ENCODE measurements around the gene GNAT2. TPM values are rescaled to one million over a fixed set of nuclear protein-coding genes. Genes with fewer than 3 reads are reported as not detected.

GNAT2 gene
- total RNA-seq, 1 donor from 2014 or later, result not detected

DNA sequence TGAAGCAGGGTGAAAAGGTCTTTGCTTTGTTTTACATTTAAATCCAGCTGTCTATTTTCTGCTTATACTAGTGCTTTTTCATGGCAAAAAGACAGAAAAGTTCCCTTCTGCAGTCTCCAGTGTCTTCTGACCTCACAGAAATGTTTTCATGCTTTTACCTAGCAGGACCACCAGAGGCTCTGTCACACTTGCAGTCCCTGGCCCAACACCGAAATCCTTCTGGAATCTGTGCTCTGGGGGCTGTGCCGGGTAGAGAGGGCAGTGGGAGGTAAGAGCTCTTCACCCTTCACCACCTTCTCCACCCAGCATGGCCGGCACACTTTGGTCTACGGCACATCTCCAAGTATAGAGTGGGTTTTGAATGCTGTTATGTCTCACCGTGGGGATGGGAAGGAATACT lies 20.8 kb downstream of the GNAT2 start:
- H3K27me3 ChIP-seq (ENCODE audit: insufficient read depth, low read length), result no peaks in the 10 kb centered on the region
- FAIRE-seq (no peak), DNase-seq (ENCODE audit: low read depth) (no peak)
- H3K79me2 ChIP-seq (ENCODE audit: insufficient read depth, low read length), result peaks cover 3% of the 10 kb centered on the region
- TF ChIP-seq, protein P1, sequence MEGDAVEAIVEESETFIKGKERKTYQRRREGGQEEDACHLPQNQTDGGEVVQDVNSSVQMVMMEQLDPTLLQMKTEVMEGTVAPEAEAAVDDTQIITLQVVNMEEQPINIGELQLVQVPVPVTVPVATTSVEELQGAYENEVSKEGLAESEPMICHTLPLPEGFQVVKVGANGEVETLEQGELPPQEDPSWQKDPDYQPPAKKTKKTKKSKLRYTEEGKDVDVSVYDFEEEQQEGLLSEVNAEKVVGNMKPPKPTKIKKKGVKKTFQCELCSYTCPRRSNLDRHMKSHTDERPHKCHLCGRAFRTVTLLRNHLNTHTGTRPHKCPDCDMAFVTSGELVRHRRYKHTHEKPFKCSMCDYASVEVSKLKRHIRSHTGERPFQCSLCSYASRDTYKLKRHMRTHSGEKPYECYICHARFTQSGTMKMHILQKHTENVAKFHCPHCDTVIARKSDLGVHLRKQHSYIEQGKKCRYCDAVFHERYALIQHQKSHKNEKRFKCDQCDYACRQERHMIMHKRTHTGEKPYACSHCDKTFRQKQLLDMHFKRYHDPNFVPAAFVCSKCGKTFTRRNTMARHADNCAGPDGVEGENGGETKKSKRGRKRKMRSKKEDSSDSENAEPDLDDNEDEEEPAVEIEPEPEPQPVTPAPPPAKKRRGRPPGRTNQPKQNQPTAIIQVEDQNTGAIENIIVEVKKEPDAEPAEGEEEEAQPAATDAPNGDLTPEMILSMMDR (IDR thresholded peaks at IDR 0.05; ENCODE audit: insufficient read depth, low read depth, low read length), result peak; percentile 26
- TF ChIP-seq EZH2 (IDR thresholded peaks at IDR 0.05; ENCODE audit: insufficient read depth, low read length), result no peak
- no peak overlapping the region for H2AFZ ChIP-seq (ENCODE audit: low read depth, low read length)
- H3K4me1 Mint-ChIP-seq (ENCODE audit: low read depth, unreplicated experiment), result peaks cover 20% of the 10 kb centered on the region
- H3K27ac Mint-ChIP-seq (ENCODE audit: unreplicated experiment), result no peak overlapping the region
- no peak overlapping the region for H3K9ac ChIP-seq (ENCODE audit: low read length)
- no peaks in the 10 kb centered on the region for H4K20me1 ChIP-seq (ENCODE audit: insufficient read depth, low read length)
- no peak overlapping the region for H3K4me3 Mint-ChIP-seq (ENCODE audit: unreplicated experiment)
- peaks cover 13% of the 10 kb centered on the region for H3K36me3 Mint-ChIP-seq (ENCODE audit: low read depth, unreplicated experiment)
- peaks cover 17% of the 10 kb centered on the region for H3K36me3 ChIP-seq (ENCODE audit: insufficient read depth, low read length)
- no peaks in the 10 kb centered on the region for H3K9me3 Mint-ChIP-seq (ENCODE audit: unreplicated experiment)
- no peaks in the 10 kb centered on the region for H3K9me3 ChIP-seq (ENCODE audit: insufficient read depth, low read depth, low read length)
- H3K4me1 ChIP-seq (ENCODE audit: insufficient read depth, low read length), result peaks cover 12% of the 10 kb centered on the region
- no peak overlapping the region for H3K4me3 ChIP-seq (ENCODE audit: insufficient read depth, low read depth, low read length)
- no peak overlapping the region for H3K27ac ChIP-seq (ENCODE audit: low read depth, low read length)
- no peaks in the 10 kb centered on the region for H3K27me3 Mint-ChIP-seq (ENCODE audit: low read depth, unreplicated experiment)
- no peak overlapping the region for H3K4me2 ChIP-seq (ENCODE audit: low read length)

DNA sequence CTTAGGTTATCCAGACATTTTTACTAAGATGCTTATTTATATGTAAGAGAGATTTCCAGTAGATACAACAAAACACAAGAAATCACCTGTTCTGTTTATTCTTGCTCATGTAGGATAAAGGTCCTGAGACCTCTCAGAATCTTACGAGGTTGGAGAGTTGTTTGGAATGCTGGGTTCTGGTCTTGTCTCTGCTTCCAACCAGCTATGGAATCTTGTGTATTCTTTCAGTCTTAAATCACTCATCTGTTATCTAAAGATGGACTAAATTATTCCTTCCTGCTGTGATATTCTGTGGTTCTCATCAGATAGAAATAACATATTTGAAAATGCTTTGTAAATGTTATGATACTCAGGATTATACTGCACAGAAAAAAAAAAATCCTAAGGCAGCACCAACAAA lies 21.3 kb downstream of the GNAT2 start:
- Histone ChIP-seq H3K4me2 (ENCODE audit: low read length) (no peak overlapping the region), H3K27ac (ENCODE audit: low read depth, low read length) (no peak overlapping the region), H3K36me3 (ENCODE audit: insufficient read depth, low read length) (peaks cover 16% of the 10 kb centered on the region), H3K79me2 (ENCODE audit: insufficient read depth, low read length) (peaks cover 3% of the 10 kb centered on the region), H3K4me1 (ENCODE audit: insufficient read depth, low read length) (peaks cover 12% of the 10 kb centered on the region), H4K20me1 (ENCODE audit: insufficient read depth, low read length) (no peaks in the 10 kb centered on the region), H3K9me3 (ENCODE audit: insufficient read depth, low read depth, low read length) (no peaks in the 10 kb centered on the region), H3K9ac (ENCODE audit: low read length) (no peak overlapping the region), H2AFZ (ENCODE audit: low read depth, low read length) (no peak overlapping the region), H3K4me3 (ENCODE audit: insufficient read depth, low read depth, low read length) (no peak overlapping the region), H3K27me3 (ENCODE audit: insufficient read depth, low read length) (no peaks in the 10 kb centered on the region)
- Mint-ChIP-seq H3K4me3 (ENCODE audit: unreplicated experiment) (no peak overlapping the region), H3K36me3 (ENCODE audit: low read depth, unreplicated experiment) (peaks cover 9% of the 10 kb centered on the region), H3K9me3 (ENCODE audit: unreplicated experiment) (no peaks in the 10 kb centered on the region), H3K27ac (ENCODE audit: unreplicated experiment) (no peak overlapping the region), H3K4me1 (ENCODE audit: low read depth, unreplicated experiment) (peaks cover 20% of the 10 kb centered on the region), H3K27me3 (ENCODE audit: low read depth, unreplicated experiment) (no peaks in the 10 kb centered on the region)
- no peak for FAIRE-seq
- TF ChIP-seq EZH2 (IDR thresholded peaks at IDR 0.05; ENCODE audit: insufficient read depth, low read length), result no peak
- TF ChIP-seq, protein P1 (IDR thresholded peaks at IDR 0.05; ENCODE audit: insufficient read depth, low read depth, low read length), result no peak
- DNase-seq (ENCODE audit: low read depth), result no peak

DNA sequence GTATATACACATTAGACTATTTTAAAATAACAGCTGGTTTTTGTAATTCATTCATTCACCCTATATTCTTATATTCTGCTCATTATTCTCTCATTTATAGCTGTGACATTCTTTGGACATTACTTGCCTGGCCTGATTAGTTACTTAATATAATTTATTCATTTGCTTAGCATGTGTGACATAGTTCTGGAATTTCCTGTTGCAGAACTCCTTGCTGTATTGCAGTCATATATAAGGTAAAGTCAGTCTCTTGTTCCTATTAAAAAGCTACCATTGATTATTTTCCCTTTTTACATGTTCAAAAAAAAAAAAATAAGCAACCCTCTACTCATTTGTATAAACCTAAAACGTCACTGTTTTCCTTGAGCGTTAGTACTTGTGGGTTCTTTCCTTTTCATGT lies 23.9 kb downstream of the GNAT2 start:
- H3K4me1 ChIP-seq (ENCODE audit: insufficient read depth, low read length), result peaks cover 12% of the 10 kb centered on the region
- no peaks in the 10 kb centered on the region for H3K9me3 ChIP-seq (ENCODE audit: insufficient read depth, low read depth, low read length)
- DNase-seq (ENCODE audit: low read depth), result peak; percentile 36
- peak overlapping the region; percentile 45 for H3K9ac ChIP-seq (ENCODE audit: low read length)
- no peak overlapping the region for H3K4me3 Mint-ChIP-seq (ENCODE audit: unreplicated experiment)
- TF ChIP-seq EZH2 (IDR thresholded peaks at IDR 0.05; ENCODE audit: insufficient read depth, low read length), result no peak
- TF ChIP-seq, protein P1 (IDR thresholded peaks at IDR 0.05; ENCODE audit: insufficient read depth, low read depth, low read length), result no peak
- H4K20me1 ChIP-seq (ENCODE audit: insufficient read depth, low read length), result peaks cover 3% of the 10 kb centered on the region
- H3K36me3 ChIP-seq (ENCODE audit: insufficient read depth, low read length), result peaks cover 29% of the 10 kb centered on the region
- H2AFZ ChIP-seq (ENCODE audit: low read depth, low read length), result no peak overlapping the region
- H3K4me3 ChIP-seq (ENCODE audit: insufficient read depth, low read depth, low read length), result no peak overlapping the region
- no peak for FAIRE-seq
- peak overlapping the region; percentile 46 for H3K4me2 ChIP-seq (ENCODE audit: low read length)
- no peaks in the 10 kb centered on the region for H3K9me3 Mint-ChIP-seq (ENCODE audit: unreplicated experiment)
- no peaks in the 10 kb centered on the region for H3K27me3 Mint-ChIP-seq (ENCODE audit: low read depth, unreplicated experiment)
- peaks cover 20% of the 10 kb centered on the region for H3K4me1 Mint-ChIP-seq (ENCODE audit: low read depth, unreplicated experiment)
- H3K79me2 ChIP-seq (ENCODE audit: insufficient read depth, low read length), result peaks cover 3% of the 10 kb centered on the region
- peaks cover 9% of the 10 kb centered on the region for H3K36me3 Mint-ChIP-seq (ENCODE audit: low read depth, unreplicated experiment)
- H3K27ac ChIP-seq (ENCODE audit: low read depth, low read length), result peak overlapping the region; percentile 49
- no peaks in the 10 kb centered on the region for H3K27me3 ChIP-seq (ENCODE audit: insufficient read depth, low read length)
- H3K27ac Mint-ChIP-seq (ENCODE audit: unreplicated experiment), result peak overlapping the region; percentile 34

Measured in astrocyte (in vitro differentiated cells and primary cell).